BE2C (cell line): ENCODE data around the gene AQP3.
"Not testable (repeated sequence)": the region's sequence is repeated elsewhere in the genome, so short reads cannot be mapped to it uniquely, and the experiment has no call there.

Experiments used
- DNase-seq: peaks from one replicate; pipeline ENCODE4 v3.0.0-alpha.2; 2020
- H3K27me3 ChIP-seq: fragments of 250-450 bp; sonication (Bioruptor Pico); 2 replicates; pipeline ENCODE4 v1.5.1; 2020; ENCODE audit warnings: mild to moderate bottlenecking
- H3K36me3 ChIP-seq: fragments of 250-450 bp; sonication (Bioruptor Pico); 2 replicates; pipeline ENCODE4 v1.5.1; 2020; ENCODE audit warnings: mild to moderate bottlenecking
- H3K4me1 ChIP-seq: fragments of 250-450 bp; sonication (Bioruptor Pico); 2 replicates; pipeline ENCODE4 v1.5.1; 2020
- H3K4me3 ChIP-seq: 2 replicates; pipeline ENCODE4 v1.5.1; 2011; ENCODE audit warnings: low read depth, low read length
- H3K9me3 ChIP-seq: fragments of 250-450 bp; sonication (Bioruptor Pico); 2 replicates; pipeline ENCODE4 v1.5.1; 2020
- TF ChIP-seq, protein P1 (sequence below): IDR thresholded peaks from 2 replicates; pipeline ENCODE4 v1.5.1; 2012; ENCODE audit warnings: mild to moderate bottlenecking, low read depth, low read length

The AQP3 gene

DNA sequence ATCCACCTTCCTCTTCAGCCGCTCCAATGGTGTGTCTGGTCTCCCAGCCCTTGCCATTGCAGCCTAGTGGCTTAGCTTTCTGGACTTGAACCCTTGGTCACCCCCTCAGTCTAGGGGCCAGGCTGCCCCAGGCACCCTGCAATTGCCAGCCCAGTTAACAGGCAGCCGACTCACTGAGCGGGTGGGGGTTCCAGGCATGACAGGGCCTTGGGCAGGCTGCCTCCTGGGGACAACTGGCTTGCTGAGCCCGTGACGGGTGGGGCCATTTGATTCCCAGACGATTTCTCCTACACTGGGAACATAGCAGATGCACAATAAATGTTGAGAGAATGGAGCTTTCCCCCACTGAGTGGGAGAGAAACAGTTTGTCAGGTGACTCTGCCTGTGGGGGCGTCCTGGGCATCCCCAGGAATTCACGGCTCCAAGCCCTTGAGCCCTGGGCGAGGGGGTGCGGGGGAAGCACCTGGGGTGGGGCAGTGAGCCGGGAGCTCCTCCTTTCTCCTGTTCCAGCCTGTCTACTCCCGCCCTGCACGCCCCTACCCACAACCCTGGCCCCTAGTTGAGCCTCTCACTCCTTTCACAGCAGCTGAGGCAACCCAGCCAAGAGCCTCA lies 32.4 kb downstream of the AQP3 start:
- H3K36me3 ChIP-seq = no peaks in the 10 kb centered on the region
- no peak overlapping the region for H3K4me3 ChIP-seq
- H3K9me3 ChIP-seq = no peaks in the 10 kb centered on the region
- no peaks in the 10 kb centered on the region for H3K4me1 ChIP-seq
- no peaks in the 10 kb centered on the region for H3K27me3 ChIP-seq
- TF ChIP-seq, protein P1, sequence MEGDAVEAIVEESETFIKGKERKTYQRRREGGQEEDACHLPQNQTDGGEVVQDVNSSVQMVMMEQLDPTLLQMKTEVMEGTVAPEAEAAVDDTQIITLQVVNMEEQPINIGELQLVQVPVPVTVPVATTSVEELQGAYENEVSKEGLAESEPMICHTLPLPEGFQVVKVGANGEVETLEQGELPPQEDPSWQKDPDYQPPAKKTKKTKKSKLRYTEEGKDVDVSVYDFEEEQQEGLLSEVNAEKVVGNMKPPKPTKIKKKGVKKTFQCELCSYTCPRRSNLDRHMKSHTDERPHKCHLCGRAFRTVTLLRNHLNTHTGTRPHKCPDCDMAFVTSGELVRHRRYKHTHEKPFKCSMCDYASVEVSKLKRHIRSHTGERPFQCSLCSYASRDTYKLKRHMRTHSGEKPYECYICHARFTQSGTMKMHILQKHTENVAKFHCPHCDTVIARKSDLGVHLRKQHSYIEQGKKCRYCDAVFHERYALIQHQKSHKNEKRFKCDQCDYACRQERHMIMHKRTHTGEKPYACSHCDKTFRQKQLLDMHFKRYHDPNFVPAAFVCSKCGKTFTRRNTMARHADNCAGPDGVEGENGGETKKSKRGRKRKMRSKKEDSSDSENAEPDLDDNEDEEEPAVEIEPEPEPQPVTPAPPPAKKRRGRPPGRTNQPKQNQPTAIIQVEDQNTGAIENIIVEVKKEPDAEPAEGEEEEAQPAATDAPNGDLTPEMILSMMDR = no peak
- no peak for DNase-seq

DNA sequence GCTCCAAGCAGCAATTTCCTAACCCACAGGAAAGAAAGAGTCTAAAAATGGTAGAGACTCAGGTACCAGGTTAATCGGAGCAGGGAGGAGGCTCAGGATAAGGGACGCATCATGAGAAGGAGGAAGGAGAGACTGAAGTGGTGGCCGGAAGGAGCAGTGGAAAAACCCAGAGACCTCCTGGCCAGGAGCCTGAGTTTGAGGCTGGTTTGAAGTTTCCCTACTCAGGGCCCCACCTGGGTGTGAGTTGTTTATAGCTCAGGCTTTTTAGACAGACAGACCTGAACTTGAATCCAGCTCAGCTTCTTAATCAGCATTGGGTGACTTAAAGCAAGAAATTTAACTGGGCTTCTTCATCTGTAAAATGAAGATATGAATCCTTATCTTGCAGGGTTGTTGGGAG lies 33.1 kb downstream of the AQP3 start:
- H3K27me3 ChIP-seq = no peaks in the 10 kb centered on the region
- H3K36me3 ChIP-seq = no peaks in the 10 kb centered on the region
- TF ChIP-seq, protein P1 = no peak
- no peak for DNase-seq
- H3K4me1 ChIP-seq = no peaks in the 10 kb centered on the region
- H3K4me3 ChIP-seq = no peak overlapping the region
- no peaks in the 10 kb centered on the region for H3K9me3 ChIP-seq

DNA sequence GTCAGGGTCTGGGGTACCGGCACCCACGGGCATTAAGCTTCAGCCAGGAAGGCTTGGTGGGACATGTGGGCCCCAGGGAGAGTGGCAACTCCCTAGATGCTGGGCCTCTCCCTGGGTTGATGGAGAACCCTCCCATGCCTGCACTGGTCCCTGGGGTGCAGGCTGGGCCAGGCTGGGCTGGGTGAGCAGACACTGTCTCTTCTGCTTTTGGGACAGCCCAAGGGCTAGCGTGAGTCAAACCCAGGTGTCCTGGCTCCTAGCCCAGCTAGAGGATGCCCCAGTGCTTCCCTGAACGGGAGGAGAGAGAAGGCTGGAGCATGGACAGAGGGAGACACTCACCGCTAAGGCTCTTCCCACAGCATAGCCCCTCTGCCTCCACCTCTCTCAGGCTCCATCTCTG lies 39.3 kb downstream of the AQP3 start:
- TF ChIP-seq, protein P1 = no peak
- no peak overlapping the region for H3K4me3 ChIP-seq
- peak; percentile 23 for DNase-seq
- no peaks in the 10 kb centered on the region for H3K27me3 ChIP-seq
- no peaks in the 10 kb centered on the region for H3K9me3 ChIP-seq
- no peaks in the 10 kb centered on the region for H3K36me3 ChIP-seq
- no peaks in the 10 kb centered on the region for H3K4me1 ChIP-seq

DNA sequence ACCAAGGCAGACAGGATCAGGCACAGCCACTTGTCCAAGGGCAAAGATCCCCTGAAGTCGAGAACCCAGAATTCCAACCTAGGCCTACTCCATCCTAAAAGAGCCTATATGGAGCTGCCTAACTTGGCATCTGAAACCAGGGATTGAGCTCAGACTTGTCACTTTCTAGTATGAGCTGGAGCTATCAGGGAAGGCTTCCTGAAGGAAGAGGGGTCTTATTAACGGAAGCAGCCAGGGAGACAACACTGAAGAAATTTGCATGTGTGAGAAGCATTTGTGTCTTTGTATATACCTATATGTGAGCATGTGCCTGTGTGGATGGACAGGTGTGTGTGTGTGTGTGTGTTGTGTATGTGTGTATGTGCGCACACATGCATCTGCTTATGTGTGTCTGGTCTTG lies 40.3 kb downstream of the AQP3 start:
- TF ChIP-seq, protein P1 = no peak
- Histone ChIP-seq H3K4me3 (no peak overlapping the region), H3K4me1 (no peaks in the 10 kb centered on the region), H3K27me3 (no peaks in the 10 kb centered on the region), H3K9me3 (no peaks in the 10 kb centered on the region), H3K36me3 (no peaks in the 10 kb centered on the region)
- no peak for DNase-seq

DNA sequence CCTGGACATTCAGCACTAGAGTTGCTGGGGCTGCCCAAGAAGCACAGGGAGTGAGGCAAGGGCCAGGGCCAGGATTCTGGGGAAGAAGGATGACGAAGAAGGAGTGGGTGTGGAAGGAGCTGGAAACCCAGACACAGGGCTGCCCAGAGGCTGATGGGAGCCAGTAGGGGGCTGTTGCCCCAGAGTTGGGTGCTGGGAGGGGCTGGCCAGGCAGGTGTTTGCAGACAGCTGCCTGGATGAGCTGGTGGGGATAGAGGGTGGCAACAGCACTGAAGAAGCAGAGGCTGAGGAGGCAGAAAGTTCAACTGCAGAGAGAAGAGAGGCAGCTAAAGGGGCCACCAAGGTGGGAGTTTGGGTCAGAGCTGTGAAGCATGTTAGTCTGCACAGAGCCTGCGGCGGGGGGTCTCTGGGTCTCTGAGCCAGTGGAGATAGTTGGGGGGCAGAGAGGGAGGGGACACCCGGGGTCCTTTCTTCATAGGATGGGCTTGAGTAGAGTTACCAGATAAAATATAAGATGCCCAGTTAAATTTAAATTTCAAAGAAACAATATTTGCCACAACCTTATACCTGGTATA lies 42.5 kb downstream of the AQP3 start:
- TF ChIP-seq, protein P1 = no peak
- Histone ChIP-seq H3K27me3 (no peaks in the 10 kb centered on the region), H3K36me3 (no peaks in the 10 kb centered on the region), H3K4me1 (no peaks in the 10 kb centered on the region), H3K9me3 (no peaks in the 10 kb centered on the region), H3K4me3 (no peak overlapping the region)
- no peak for DNase-seq

DNA sequence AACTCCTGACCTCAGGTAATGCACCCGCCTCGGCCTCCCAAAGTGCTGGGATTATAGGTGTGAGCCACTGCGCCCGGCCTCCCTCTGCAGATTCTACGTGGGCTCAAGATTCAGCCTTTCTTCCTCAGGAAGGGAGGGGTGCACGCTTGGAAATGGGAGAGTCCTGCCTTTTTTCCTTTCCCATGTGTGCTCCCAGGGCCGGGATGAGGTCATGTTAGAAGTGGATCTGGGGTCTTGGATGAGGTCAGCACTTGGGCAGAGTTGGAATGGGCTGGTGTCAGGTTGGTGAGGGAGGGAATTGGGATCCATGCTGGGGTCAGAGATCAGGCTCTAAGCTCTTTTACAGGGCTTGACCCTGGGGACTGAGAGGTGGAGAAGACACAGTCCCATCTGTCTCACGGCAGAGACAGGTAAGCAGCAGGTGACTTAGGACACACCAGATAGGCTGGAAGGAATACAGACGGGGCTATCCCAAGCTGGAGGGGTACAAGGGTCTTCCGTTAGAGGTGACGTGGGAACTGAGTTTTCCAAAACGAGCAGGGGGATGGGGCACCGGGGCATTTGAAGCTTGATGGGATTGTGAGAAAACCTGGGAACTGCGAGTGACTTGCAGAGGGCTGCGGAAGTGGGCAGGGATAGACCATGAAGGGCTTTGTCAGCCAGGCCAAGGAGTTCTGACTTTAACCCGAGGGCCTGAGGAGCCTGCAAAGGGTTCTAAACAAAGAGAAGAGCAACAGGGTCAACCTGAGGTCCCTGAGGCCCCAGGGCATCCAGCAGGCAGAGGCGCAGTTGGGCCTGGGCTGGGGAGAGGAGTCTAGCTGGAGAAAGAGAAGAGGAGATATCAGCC lies 43.2 kb downstream of the AQP3 start:
- Histone ChIP-seq H3K36me3 (no peaks in the 10 kb centered on the region), H3K4me1 (no peaks in the 10 kb centered on the region), H3K27me3 (no peaks in the 10 kb centered on the region), H3K9me3 (no peaks in the 10 kb centered on the region), H3K4me3 (no peak overlapping the region)
- no peak for DNase-seq
- TF ChIP-seq, protein P1 = no peak

DNA sequence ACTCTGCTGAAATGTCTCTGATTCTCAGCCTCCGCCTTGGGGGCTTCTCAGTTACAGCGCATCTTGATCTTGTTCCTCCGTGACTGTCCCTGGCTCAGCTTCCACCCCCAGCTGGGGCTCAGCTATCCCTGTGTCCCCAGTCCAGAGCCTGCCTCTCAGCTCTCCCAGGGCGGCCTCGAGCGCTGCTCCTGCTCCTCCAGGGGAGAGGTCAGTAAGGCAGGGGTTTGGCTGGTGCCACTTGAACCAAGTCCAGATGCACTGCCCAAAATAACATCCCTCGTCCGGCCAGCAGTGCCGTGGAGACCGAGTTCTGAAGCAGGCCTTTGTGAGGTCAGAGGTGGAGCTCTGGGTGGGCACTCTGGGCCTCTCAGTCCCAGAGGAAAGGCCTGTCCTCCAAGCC lies 45.0 kb downstream of the AQP3 start, which contains the start of gene AQP7:
TSS of gene AQP7 (minus strand) at position 198 of the 400 bp plus-strand sequence. CDS start 1,306 bp downstream, outside the sequence.
- not testable (repeated sequence) for H3K9me3 ChIP-seq, H3K27me3 ChIP-seq, DNase-seq, H3K36me3 ChIP-seq, H3K4me3 ChIP-seq, H3K4me1 ChIP-seq

DNA sequence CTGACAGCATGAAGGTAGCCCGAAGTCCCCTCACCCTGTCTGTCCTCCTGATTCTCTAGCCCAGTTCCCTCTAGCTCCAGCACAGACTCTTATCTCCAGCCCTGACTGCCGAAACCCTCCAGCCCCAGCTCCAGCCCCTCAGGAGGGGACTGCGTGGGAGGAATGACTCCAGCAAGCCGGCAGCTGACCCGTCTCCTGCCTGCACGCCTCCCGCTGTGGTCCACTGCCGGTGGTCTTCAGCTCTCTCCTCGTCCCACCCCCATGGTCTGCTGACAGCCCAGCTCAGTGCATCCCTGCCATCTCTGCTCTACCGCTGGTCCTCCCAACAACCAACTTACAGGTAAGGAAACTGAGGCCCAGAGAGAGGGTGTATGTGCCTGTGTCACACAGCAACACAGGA lies 45.6 kb downstream of the AQP3 start:
- not testable (repeated sequence) for H3K9me3 ChIP-seq, H3K27me3 ChIP-seq, DNase-seq, H3K36me3 ChIP-seq, H3K4me1 ChIP-seq, H3K4me3 ChIP-seq

DNA sequence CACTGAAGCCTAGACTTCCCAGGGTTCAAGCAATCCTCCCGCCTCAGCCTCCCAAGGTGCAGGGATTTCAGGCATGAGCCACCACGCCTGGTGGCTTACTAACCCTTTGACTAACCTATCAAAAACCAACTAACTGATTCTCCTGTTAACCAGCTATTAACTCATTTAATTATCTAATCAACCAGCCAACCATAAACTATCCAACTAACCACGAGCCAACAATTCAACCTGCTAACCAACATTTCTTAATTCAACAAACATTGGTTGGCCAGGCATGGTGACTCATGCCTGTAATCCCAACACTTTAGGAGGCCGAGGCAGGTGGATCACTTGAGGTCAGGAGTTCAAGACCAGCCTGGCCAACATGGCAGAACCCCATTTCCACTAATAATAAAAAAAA lies 48.3 kb downstream of the AQP3 start:
- not testable (repeated sequence) for DNase-seq, H3K4me3 ChIP-seq, H3K27me3 ChIP-seq, H3K9me3 ChIP-seq, H3K36me3 ChIP-seq, H3K4me1 ChIP-seq
